GM23248 (cell line): ENCODE results near the gene ZBTB20.

ENCODE experiments used
- EZH2 ChIP-seq: fragments of 200-600 bp; sonication (generic); IDR thresholded peaks from 2 replicates; pipeline ENCODE4 v1.6.1; 2018; ENCODE audit warnings: antibody characterized with exemption, mild to moderate bottlenecking; ENCODE audit not compliant: insufficient read depth, poor library complexity, severe bottlenecking
- EZH2phosphoT487 ChIP-seq: fragments of 200-600 bp; sonication (generic); IDR thresholded peaks from 2 replicates; pipeline ENCODE4 v1.6.1; 2018; ENCODE audit warnings: antibody characterized with exemption, moderate library complexity, mild to moderate bottlenecking, low read depth; ENCODE audit not compliant: insufficient read depth

DNA sequence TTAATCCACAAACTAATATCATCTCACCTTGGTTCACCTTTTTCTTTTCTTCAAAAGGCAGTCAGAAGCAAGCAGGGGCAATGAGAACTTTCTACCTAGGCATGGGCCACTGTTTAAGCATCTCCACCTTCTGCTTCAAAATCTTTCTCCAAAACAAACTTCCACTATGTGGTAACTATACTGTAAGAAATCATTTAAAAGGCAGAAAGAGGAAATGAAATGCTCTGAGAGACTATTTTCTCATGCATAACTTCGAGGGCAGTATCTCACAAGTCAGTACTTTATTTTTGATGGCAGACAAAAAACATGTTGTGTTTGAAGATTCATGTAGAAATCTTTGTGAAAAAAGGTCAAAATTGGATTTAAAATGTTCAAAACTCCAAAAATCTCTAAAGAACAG, 419.7 kb downstream of the ZBTB20 start:
- TF ChIP-seq EZH2 = no peak
- TF ChIP-seq EZH2phosphoT487 = no peak
